ENCODE measurements around the gene CTSC. TPM values are rescaled to one million over a fixed set of nuclear protein-coding genes. Genes with fewer than 3 reads are reported as not detected.

CTSC gene
- total RNA-seq, 4 donors from 2014 or later, result 41.2 to 84.6 (median 46.0) TPM

- TF ChIP-seq POLR2A (IDR thresholded peaks at IDR 0.05), result no peak
- no peak for TF ChIP-seq EP300 (IDR thresholded peaks at IDR 0.05)
- no peak for TF ChIP-seq CTCF (IDR thresholded peaks at IDR 0.05)
- Histone ChIP-seq H3K9me3 (no peaks in the 10 kb centered on the region), H3K27me3 (no peaks in the 10 kb centered on the region), H3K27ac (peak overlapping the region in 1 of 4 donors; percentile 22), H3K4me3 (no peak overlapping the region), H3K4me1 (peaks cover 0 to 24% (median 4%) of the 10 kb centered on the region in 4 donors), H3K36me3 (peaks cover 0 to 27% (median 0%) of the 10 kb centered on the region in 3 donors)
- WGBS, 2 donors, result 33 to 43% methylated on average over 2 of the region's 2 CpGs
- DNase-seq (ENCODE audit: low spot score in 2 of 2), result no peak
These were observed 17.4 kb downstream of the CTSC start for GRCh38 chr11:88320149-88320559.

GRCh38 chr11:88318017-88318416 is 19.5 kb downstream of the CTSC start:
- no peaks in the 10 kb centered on the region for H3K27me3 ChIP-seq
- no peak overlapping the region for H3K27ac ChIP-seq
- H3K36me3 ChIP-seq, result peaks cover 0 to 7% (median 0%) of the 10 kb centered on the region in 3 donors
- DNase-seq (ENCODE audit: low spot score in 2 of 2), result no peak
- no peak for TF ChIP-seq EP300 (IDR thresholded peaks at IDR 0.05)
- no peak for TF ChIP-seq CTCF (IDR thresholded peaks at IDR 0.05)
- no peak for TF ChIP-seq POLR2A (IDR thresholded peaks at IDR 0.05)
- peaks cover 0 to 26% (median 6%) of the 10 kb centered on the region in 4 donors for H3K4me1 ChIP-seq
- 81 to 83% methylated on average over 2 of the region's 2 CpGs for WGBS, 2 donors
- H3K4me3 ChIP-seq, result no peak overlapping the region
- no peaks in the 10 kb centered on the region for H3K9me3 ChIP-seq

GRCh38 chr11:88317536-88317935 is 20.0 kb downstream of the CTSC start:
- WGBS, 2 donors, result 37 to 40% methylated on average over 5 of the region's 5 CpGs
- H3K27ac ChIP-seq, result no peak overlapping the region
- no peak overlapping the region for H3K4me3 ChIP-seq
- H3K4me1 ChIP-seq, result peaks cover 0 to 27% (median 6%) of the 10 kb centered on the region in 4 donors
- DNase-seq (ENCODE audit: low spot score in 2 of 2), result no peak
- no peaks in the 10 kb centered on the region for H3K9me3 ChIP-seq
- no peak for TF ChIP-seq POLR2A (IDR thresholded peaks at IDR 0.05)
- no peak for TF ChIP-seq EP300 (IDR thresholded peaks at IDR 0.05)
- no peak for TF ChIP-seq CTCF (IDR thresholded peaks at IDR 0.05)
- H3K36me3 ChIP-seq, result peaks cover 0 to 6% (median 0%) of the 10 kb centered on the region in 3 donors
- H3K27me3 ChIP-seq, result no peaks in the 10 kb centered on the region

GRCh38 chr11:88315981-88316441 is 21.5 kb downstream of the CTSC start:
- TF ChIP-seq POLR2A (IDR thresholded peaks at IDR 0.05) (no peak), CTCF (IDR thresholded peaks at IDR 0.05) (no peak), EP300 (IDR thresholded peaks at IDR 0.05) (no peak)
- whole genome bisulfite sequencing, 2 donors, result 82% methylated on average over 5 of the region's 5 CpGs
- Histone ChIP-seq H3K4me3 (no peak overlapping the region), H3K27ac (no peak overlapping the region), H3K36me3 (no peaks in the 10 kb centered on the region), H3K27me3 (no peaks in the 10 kb centered on the region), H3K9me3 (no peaks in the 10 kb centered on the region), H3K4me1 (peaks cover 0 to 31% (median 6%) of the 10 kb centered on the region in 4 donors)
- no peak for DNase-seq (ENCODE audit: low spot score in 2 of 2)

GRCh38 chr11:88315015-88315414 is 22.5 kb downstream of the CTSC start:
- TF ChIP-seq POLR2A (IDR thresholded peaks at IDR 0.05) (no peak), EP300 (IDR thresholded peaks at IDR 0.05) (no peak), CTCF (IDR thresholded peaks at IDR 0.05) (no peak)
- H3K4me3 ChIP-seq, result no peak overlapping the region
- H3K36me3 ChIP-seq, result no peaks in the 10 kb centered on the region
- H3K4me1 ChIP-seq, result peaks cover 0 to 22% (median 6%) of the 10 kb centered on the region in 4 donors
- DNase-seq (ENCODE audit: low spot score in 2 of 2), result no peak
- H3K27me3 ChIP-seq, result no peaks in the 10 kb centered on the region
- no peak overlapping the region for H3K27ac ChIP-seq
- WGBS, 2 donors, result 90 to 97% methylated on average over 2 of the region's 2 CpGs
- H3K9me3 ChIP-seq, result no peaks in the 10 kb centered on the region
